Measurements from ENCODE around the gene FGFR2.
A peak's percentile ranks its signal among the peaks of the same experiment; 100 is the strongest.

FGFR2 gene

GRCh38 chr10:121613456-121613855 lies 15.2 kb upstream of the FGFR2 start:
- no peak for TF ChIP-seq CTCF (IDR thresholded peaks at IDR 0.05; ENCODE audit: extremely low read depth, insufficient read depth, missing control alignments)
- in situ Hi-C loops (cut with MboI; ENCODE audit: low pct_unique_long_range_greater_than_20kb, low sequenced_read_pairs, unreplicated experiment): no loop called here
- DNase-seq (ENCODE audit: low spot score): no peak

GRCh38 chr10:121611393-121612159 lies 13.3 kb upstream of the FGFR2 start:
- DNase-seq (ENCODE audit: low spot score): no peak
- no peak for TF ChIP-seq CTCF (IDR thresholded peaks at IDR 0.05; ENCODE audit: extremely low read depth, insufficient read depth, missing control alignments)
- in situ Hi-C loops (cut with MboI; ENCODE audit: low pct_unique_long_range_greater_than_20kb, low sequenced_read_pairs, unreplicated experiment): no loop called here

GRCh38 chr10:121610798-121611323 lies 12.6 kb upstream of the FGFR2 start:
- in situ Hi-C loops (cut with MboI; ENCODE audit: low pct_unique_long_range_greater_than_20kb, low sequenced_read_pairs, unreplicated experiment): no loop called here
- no peak for DNase-seq (ENCODE audit: low spot score)
- TF ChIP-seq CTCF (IDR thresholded peaks at IDR 0.05; ENCODE audit: extremely low read depth, insufficient read depth, missing control alignments): no peak

GRCh38 chr10:121609426-121610380 lies 11.5 kb upstream of the FGFR2 start:
- no peak for DNase-seq (ENCODE audit: low spot score)
- no peak for TF ChIP-seq CTCF (IDR thresholded peaks at IDR 0.05; ENCODE audit: extremely low read depth, insufficient read depth, missing control alignments)
- in situ Hi-C loops (cut with MboI; ENCODE audit: low pct_unique_long_range_greater_than_20kb, low sequenced_read_pairs, unreplicated experiment): loop anchor here (10.0 kb wide), 1 partner anchor 655 kb away; no protein-coding TSS in a partner anchor

GRCh38 chr10:121608469-121609190 lies 10.4 kb upstream of the FGFR2 start:
- in situ Hi-C loops (cut with MboI; ENCODE audit: low pct_unique_long_range_greater_than_20kb, low sequenced_read_pairs, unreplicated experiment): loop anchor here (10.0 kb wide), 1 partner anchor 654 kb away; no protein-coding TSS in a partner anchor
- peak; percentile 72 for DNase-seq (ENCODE audit: low spot score)
- TF ChIP-seq CTCF (IDR thresholded peaks at IDR 0.05; ENCODE audit: extremely low read depth, insufficient read depth, missing control alignments): peak; percentile 89

All from GM13977 (cell line).